Endothelial cell of umbilical vein (primary cell): Measurements from ENCODE around the gene KCNJ5. TPM values are rescaled to one million over a fixed set of nuclear protein-coding genes. Genes with fewer than 3 reads are reported as not detected.

Experiments used
- BruUV-seq: library from RNA; stranded (reverse); fragments of 400-500 nt; replicated peaks from 2 replicates; lab custom pipeline; 2021; lab: Mats Ljungman, UMichigan
- CTCF ChIA-PET: fragments of 300-600, 350-600 bp; sonication (Branson Sonifier 250); formaldehyde crosslinking; loops from one replicate; lab custom pipeline; 2021; ENCODE audit warnings: antibody characterized with exemption, inconsistent platforms; lab: Charles Lee
- POLR2A ChIA-PET: fragments of 300-600, 350-600 bp; sonication (Branson Sonifier 250); formaldehyde crosslinking; loops from one replicate; lab custom pipeline; 2021; ENCODE audit warnings: antibody characterized with exemption, inconsistent platforms; lab: Charles Lee
- DNase-seq: peaks from one replicate; pipeline ENCODE4 v3.0.0-alpha.2; 2011; ENCODE audit warnings: low read depth, low spot score
- FAIRE-seq: peaks from 2 replicates; lab custom pipeline; 2011; peaks lifted over from hg19 to GRCh38; lab: Jason Lieb, UNC
- H2AFZ ChIP-seq: 2 replicates; pipeline ENCODE4 v1.6.0; 2012; ENCODE audit warnings: low read depth, low read length, control low read depth, inconsistent platforms
- H3K27ac ChIP-seq: 2 replicates; pipeline ENCODE4 v1.5.1; 2011; ENCODE audit warnings: low read depth, mild to moderate bottlenecking, control low read depth, low read length, moderate library complexity; ENCODE audit not compliant: insufficient read depth
- H3K27me3 ChIP-seq, 2 experiments: 2 replicates each; pipeline versions ENCODE4 v1.6.0 to v1.6.1; 2011; ENCODE audit warnings: low read length in 2 of 2, mixed read lengths in 1 of 2; ENCODE audit not compliant: control insufficient read depth in 2 of 2, insufficient read depth in 2 of 2
- H3K36me3 ChIP-seq, 2 experiments: 2 replicates in 1 of 2; 3 replicates in 1 of 2; pipeline ENCODE4 v1.5.1; 2011; ENCODE audit warnings: low read length in 2 of 2, mild to moderate bottlenecking in 1 of 2, moderate library complexity in 1 of 2; ENCODE audit not compliant: control insufficient read depth in 2 of 2, insufficient read depth in 2 of 2; ENCODE audit errors: extremely low read depth in 1 of 2
- H3K4me1 ChIP-seq: 3 replicates; pipeline ENCODE4 v1.5.1; 2011; ENCODE audit warnings: mild to moderate bottlenecking, low read length; ENCODE audit not compliant: control insufficient read depth, insufficient read depth; ENCODE audit errors: extremely low read depth
- H3K4me2 ChIP-seq: 2 replicates; pipeline ENCODE4 v1.6.1; 2011; ENCODE audit warnings: low read length, control low read depth, mixed read lengths; ENCODE audit not compliant: insufficient read depth
- H3K4me3 ChIP-seq, 3 experiments: fragments of 200-600 bp in 1 of 3; sonication (generic), shearing (Covaris generic) in 1 of 3; replicated peaks in 1 of 3; 2 replicates each; pipeline ENCODE4 v1.5.1; 2011 to 2016; ENCODE audit warnings: control low read depth in 3 of 3, low read length in 3 of 3, mild to moderate bottlenecking in 2 of 3, inconsistent platforms in 1 of 3, low read depth in 1 of 3, moderate library complexity in 1 of 3; ENCODE audit not compliant: insufficient read depth in 1 of 3
- H3K79me2 ChIP-seq: 2 replicates; pipeline ENCODE4 v1.6.0; 2012; ENCODE audit warnings: low read length, inconsistent platforms; ENCODE audit not compliant: control insufficient read depth, insufficient read depth
- H3K9ac ChIP-seq: replicated peaks from 2 replicates; pipeline ENCODE3; 2011; ENCODE audit warnings: low read length, control low read depth; ENCODE audit not compliant: insufficient read depth; ENCODE audit errors: extremely low read depth
- H3K9me1 ChIP-seq: replicated peaks from 3 replicates; pipeline ENCODE4 v1.6.0; 2011; ENCODE audit warnings: mild to moderate bottlenecking, low read length; ENCODE audit not compliant: control insufficient read depth, insufficient read depth; ENCODE audit errors: extremely low read depth
- H3K9me3 ChIP-seq: replicated peaks from 2 replicates; pipeline ENCODE4 v1.5.1; 2012; ENCODE audit warnings: low read length, inconsistent platforms; ENCODE audit not compliant: control insufficient read depth, insufficient read depth
- H4K20me1 ChIP-seq: replicated peaks from 2 replicates; pipeline ENCODE3; 2011; ENCODE audit warnings: mild to moderate bottlenecking, low read length; ENCODE audit not compliant: control insufficient read depth, insufficient read depth; ENCODE audit errors: extremely low read depth
- EZH2 ChIP-seq: IDR thresholded peaks from 2 replicates; pipeline ENCODE4 v1.6.1; 2012; ENCODE audit warnings: borderline replicate concordance, low read depth, mild to moderate bottlenecking, moderate library complexity, low read length, inconsistent platforms; ENCODE audit not compliant: severe bottlenecking
- FOS ChIP-seq: IDR thresholded peaks from 2 replicates; pipeline ENCODE4 v1.6.1; 2011; ENCODE audit warnings: mild to moderate bottlenecking, low read length, moderate library complexity, borderline replicate concordance; ENCODE audit not compliant: insufficient read depth
- GATA2 ChIP-seq: IDR thresholded peaks from 2 replicates; pipeline ENCODE4 v1.7.0; 2011; ENCODE audit warnings: low read depth, mild to moderate bottlenecking, moderate library complexity, mixed read lengths, low read length; ENCODE audit not compliant: insufficient read length, insufficient read depth
- JUN ChIP-seq: IDR thresholded peaks from 2 replicates; pipeline ENCODE4 v1.6.1; 2011; ENCODE audit warnings: borderline replicate concordance, low read depth; ENCODE audit not compliant: insufficient read length, insufficient read depth
- MYC ChIP-seq: IDR thresholded peaks from one replicate; pipeline ENCODE4 v1.6.1; 2011; ENCODE audit warnings: mild to moderate bottlenecking, low read depth, low read length
- POLR2A ChIP-seq: IDR thresholded peaks from 2 replicates; pipeline ENCODE4 v1.6.1; 2012; ENCODE audit warnings: low read depth, mild to moderate bottlenecking, control low read depth, low read length
- POLR2AphosphoS5 ChIP-seq: IDR thresholded peaks from 2 replicates; pipeline ENCODE4 v1.6.1; 2012; ENCODE audit warnings: low read depth, mild to moderate bottlenecking, control low read depth, low read length, moderate library complexity; ENCODE audit not compliant: insufficient read depth
- dilution Hi-C: fragments of 300-500 bp; cut with MboI; formaldehyde crosslinking; loops from one replicate; pipeline ENCODE4 v1.15.0; 2019; ENCODE audit warnings: low sequenced_read_pairs; ENCODE audit not compliant: extremely low pct_ligation_motif_present
- intact Hi-C: fragments of 100-400 bp; cut with micrococcal nuclease; formaldehyde crosslinking; loops from one replicate; pipeline ENCODE4 v1.10.0; 2022
- polyA plus RNA-seq, 4 experiments: library from polyadenylated mRNA; depleted of rRNA in 3 of 4; stranded (reverse) in 3 of 4; unstranded in 1 of 4; fragments of >200 nt; gene quantifications; 2 replicates each; pipeline versions ENCODE4 v1.2.1 to v1.2.3, GENCODE V29; 2011 to 2012; ENCODE audit warnings: missing spikeins in 1 of 4
- total RNA-seq: library from RNA; stranded (reverse); gene quantifications from 2 replicates; pipeline ENCODE4 v1.2.3, GENCODE V29; 2021
- TF ChIP-seq, protein P1 (sequence below), 2 donors: IDR thresholded peaks; 1 replicate in 1 of 2; 2 replicates in 1 of 2; pipeline ENCODE4 v1.5.1; 2011; ENCODE audit warnings: low read length in 2 of 2, mild to moderate bottlenecking in 2 of 2, moderate library complexity in 2 of 2, control low read depth in 1 of 2, inconsistent platforms in 1 of 2, low read depth in 1 of 2; ENCODE audit not compliant: insufficient read depth in 1 of 2; ENCODE audit errors: extremely low read depth in 1 of 2
- TF ChIP-seq, protein P2 (sequence below): IDR thresholded peaks from 2 replicates; pipeline ENCODE4 v1.6.1; 2011; ENCODE audit not compliant: insufficient read depth, insufficient read length

KCNJ5 gene
- total and polyA plus RNA-seq, 2 donors (not counting 3 experiments of a cell fraction or from before 2014, with no cell fraction given): 0.13 TPM; not detected in 1

DNA sequence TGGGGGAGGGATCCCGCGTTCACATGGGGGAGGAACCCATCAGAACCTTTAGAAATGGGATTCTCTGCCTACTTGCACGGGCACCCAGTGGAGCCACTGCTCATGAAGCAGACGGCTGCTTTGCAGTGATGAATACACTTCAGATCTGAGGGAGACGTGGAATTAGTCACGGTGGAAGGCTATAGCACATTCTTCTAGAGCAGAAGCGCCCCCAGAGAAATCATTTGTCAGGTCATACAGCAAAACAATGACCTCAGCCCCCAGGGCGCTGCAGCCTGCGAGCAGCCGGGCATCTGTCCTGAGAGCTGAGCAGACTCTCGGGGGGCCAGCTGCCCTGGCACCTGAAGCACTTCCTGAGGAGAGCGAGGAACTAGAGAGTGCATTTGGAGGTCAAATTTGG, 38.8 kb downstream of the KCNJ5 start:
- H3K9me3 ChIP-seq: no peaks in the 10 kb centered on the region
- dilution Hi-C loops: no loop called here
- H3K4me3 ChIP-seq: no peak overlapping the region
- DNase-seq (no peak), FAIRE-seq (no peak)
- no peaks in the 10 kb centered on the region for H3K4me1 ChIP-seq
- ChIA-PET CTCF (interaction anchor here (1.2 kb wide), 1 partner anchor 9 kb away, joined by 4 read pairs; no protein-coding TSS in a partner anchor), POLR2A (no interaction called here)
- H3K9me1 ChIP-seq: no peaks in the 10 kb centered on the region
- TF ChIP-seq POLR2A (no peak), EZH2 (no peak), MYC (no peak), JUN (no peak), FOS (no peak), POLR2AphosphoS5 (no peak), GATA2 (no peak)
- TF ChIP-seq, protein P1, sequence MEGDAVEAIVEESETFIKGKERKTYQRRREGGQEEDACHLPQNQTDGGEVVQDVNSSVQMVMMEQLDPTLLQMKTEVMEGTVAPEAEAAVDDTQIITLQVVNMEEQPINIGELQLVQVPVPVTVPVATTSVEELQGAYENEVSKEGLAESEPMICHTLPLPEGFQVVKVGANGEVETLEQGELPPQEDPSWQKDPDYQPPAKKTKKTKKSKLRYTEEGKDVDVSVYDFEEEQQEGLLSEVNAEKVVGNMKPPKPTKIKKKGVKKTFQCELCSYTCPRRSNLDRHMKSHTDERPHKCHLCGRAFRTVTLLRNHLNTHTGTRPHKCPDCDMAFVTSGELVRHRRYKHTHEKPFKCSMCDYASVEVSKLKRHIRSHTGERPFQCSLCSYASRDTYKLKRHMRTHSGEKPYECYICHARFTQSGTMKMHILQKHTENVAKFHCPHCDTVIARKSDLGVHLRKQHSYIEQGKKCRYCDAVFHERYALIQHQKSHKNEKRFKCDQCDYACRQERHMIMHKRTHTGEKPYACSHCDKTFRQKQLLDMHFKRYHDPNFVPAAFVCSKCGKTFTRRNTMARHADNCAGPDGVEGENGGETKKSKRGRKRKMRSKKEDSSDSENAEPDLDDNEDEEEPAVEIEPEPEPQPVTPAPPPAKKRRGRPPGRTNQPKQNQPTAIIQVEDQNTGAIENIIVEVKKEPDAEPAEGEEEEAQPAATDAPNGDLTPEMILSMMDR (IDR thresholded peaks at IDR 0.05; ENCODE audit: extremely low read depth in 1 of 2, insufficient read depth in 1 of 2, low read depth in 1 of 2, low read length in 2 of 2): no peak
- TF ChIP-seq, protein P2, sequence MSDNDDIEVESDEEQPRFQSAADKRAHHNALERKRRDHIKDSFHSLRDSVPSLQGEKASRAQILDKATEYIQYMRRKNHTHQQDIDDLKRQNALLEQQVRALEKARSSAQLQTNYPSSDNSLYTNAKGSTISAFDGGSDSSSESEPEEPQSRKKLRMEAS: no peak
- no peak overlapping the region for H2AFZ ChIP-seq
- H3K27ac ChIP-seq: no peak overlapping the region
- BruUV-seq: no TSS peak
- H4K20me1 ChIP-seq: no peaks in the 10 kb centered on the region
- no peaks in the 10 kb centered on the region for H3K36me3 ChIP-seq
- H3K79me2 ChIP-seq: no peaks in the 10 kb centered on the region
- intact Hi-C loops: no loop called here
- peaks cover under 1 to 2% of the 10 kb centered on the region in 2 experiments for H3K27me3 ChIP-seq
- H3K9ac ChIP-seq: no peak overlapping the region
- no peak overlapping the region for H3K4me2 ChIP-seq
